Transverse colon (tissue), 4 donors: Measurements from ENCODE around the gene SLC10A3. TPM values are rescaled to one million over a fixed set of nuclear protein-coding genes. Genes with fewer than 3 reads are reported as not detected.

ENCODE experiments used
- DNase-seq: peaks from one replicate; pipeline ENCODE4 v3.0.0-alpha.2; 2019
- H3K27ac ChIP-seq, 4 donors: fragments of 200-600 bp; sonication (generic); 2 replicates each; pipeline ENCODE4 v1.5.1; 2016 to 2018; ENCODE audit warnings: inconsistent platforms in 4 of 4
- H3K27me3 ChIP-seq: fragments of 200-600 bp; sonication (generic); 2 replicates; pipeline ENCODE4 v1.5.1; 2017; ENCODE audit warnings: inconsistent platforms
- H3K36me3 ChIP-seq, 4 donors: fragments of 200-600 bp; sonication (generic); 2 replicates each; pipeline ENCODE4 v1.5.1; 2017 to 2019; ENCODE audit warnings: inconsistent platforms in 4 of 4
- H3K4me1 ChIP-seq, 4 donors: fragments of 200-600 bp; sonication (generic); 2 replicates each; pipeline ENCODE4 v1.5.1; 2017 to 2020; ENCODE audit warnings: inconsistent platforms in 4 of 4
- H3K4me3 ChIP-seq, 4 donors: fragments of 200-600 bp; sonication (generic); 1 replicate in 1 of 4; 2 replicates in 3 of 4; pipeline versions ENCODE4 v1.5.1 to v1.6.1; 2017 to 2019; ENCODE audit warnings: inconsistent platforms in 4 of 4
- H3K9me3 ChIP-seq, 2 donors: fragments of 200-600 bp; sonication (generic); 2 replicates each; pipeline ENCODE4 v1.5.1; 2017 to 2019; ENCODE audit warnings: inconsistent platforms in 2 of 2
- CTCF ChIP-seq, 5 experiments: fragments of 200-600 bp in 3 of 5; fragments of 450-650 bp in 2 of 5; sonication (generic) in 3 of 5; IDR thresholded peaks; 1 replicate in 2 of 5; 2 replicates in 3 of 5; pipeline ENCODE4 v1.5.1; 2016 to 2017; ENCODE audit warnings: antibody characterized with exemption in 5 of 5, inconsistent platforms in 3 of 5, mild to moderate bottlenecking in 2 of 5, moderate library complexity in 1 of 5
- EP300 ChIP-seq: sonication (generic); formaldehyde crosslinking; IDR thresholded peaks from one replicate; pipeline ENCODE4 v1.6.1; 2017; ENCODE audit warnings: antibody characterized with exemption, low read depth
- POLR2A ChIP-seq: fragments of 450-650 bp; IDR thresholded peaks from one replicate; pipeline ENCODE4 v1.6.1; 2016; ENCODE audit warnings: antibody characterized with exemption, mild to moderate bottlenecking, moderate library complexity
- POLR2AphosphoS5 ChIP-seq, 3 donors: sonication (generic); formaldehyde crosslinking; IDR thresholded peaks; one replicate each; pipeline ENCODE4 v1.6.1; 2016; ENCODE audit warnings: antibody characterized with exemption in 3 of 3
- WGBS, 2 donors: methylation state at CpG; one replicate each; pipeline ENCODE4 v1.1.5; 2018; ENCODE audit warnings: low coverage in 1 of 2; 5-methylcytosine and 5-hydroxymethylcytosine counted together
- in situ Hi-C, 4 donors: fragments of 200-750 bp; cut with MboI; loops; one replicate each; pipeline versions ENCODE4 v1.15.0 to v1.15.1; 2017; ENCODE audit warnings: low sequenced_read_pairs in 3 of 4, low pct_ligation_motif_present in 1 of 4, low pct_unique_long_range_greater_than_20kb in 1 of 4
- intact Hi-C: fragments of 100-400 bp; cut with DNase I; formaldehyde crosslinking; loops from one replicate; pipeline ENCODE4 v1.15.1; 2023; ENCODE audit warnings: low total_unique reads
- total RNA-seq, 4 donors: library from RNA; depleted of rRNA; stranded (reverse); fragments of >200 nt; gene quantifications; one replicate each; pipeline ENCODE4 v1.1.0, GENCODE V29; 2016

The SLC10A3 gene
- total RNA-seq, 4 donors from 2014 or later: 26.7 to 117 (median 34.4) TPM

- TF ChIP-seq POLR2AphosphoS5 (IDR thresholded peaks at IDR 0.05) (no peak), POLR2A (no peak)
- 86% methylated on average over 19 of the region's 20 CpGs; no CpG with 5 or more reads in 1 of the 2 donors for WGBS, 2 donors
- in situ Hi-C loops (no loop called here), intact Hi-C loops (no loop called here)
- Histone ChIP-seq H3K27ac (no peak overlapping the region), H3K36me3 (no peaks in the 10 kb centered on the region), H3K4me3 (no peak overlapping the region), H3K27me3 (no peaks in the 10 kb centered on the region), H3K4me1 (peaks cover 8 to 27% (median 13%) of the 10 kb centered on the region in 4 donors), H3K9me3 (no peaks in the 10 kb centered on the region)
- no peak for DNase-seq
Observed at GRCh38 chrX:154488336-154489075, 1.9 kb downstream of the SLC10A3 start.

GRCh38 chrX:154487518-154488290 is 2.7 kb downstream of the SLC10A3 start:
- no peaks in the 10 kb centered on the region for H3K27me3 ChIP-seq
- WGBS, 2 donors: 89% methylated on average over 28 of the region's 28 CpGs; no CpG with 5 or more reads in 1 of the 2 donors
- no peaks in the 10 kb centered on the region for H3K9me3 ChIP-seq
- in situ Hi-C loops (no loop called here), intact Hi-C loops (no loop called here)
- no peak for DNase-seq
- no peak overlapping the region for H3K4me3 ChIP-seq
- peaks cover 8 to 27% (median 13%) of the 10 kb centered on the region in 4 donors for H3K4me1 ChIP-seq
- TF ChIP-seq POLR2AphosphoS5 (IDR thresholded peaks at IDR 0.05) (no peak), EP300 (no peak), CTCF (IDR thresholded peaks at IDR 0.05) (no peak), POLR2A (no peak)
- peak overlapping the region; percentile 87 to 95 (median 90) for H3K27ac ChIP-seq
- H3K36me3 ChIP-seq: no peaks in the 10 kb centered on the region

- TF ChIP-seq POLR2AphosphoS5 (IDR thresholded peaks at IDR 0.05) (peak in 2 of 3 donors; percentile 4 to 37), POLR2A (peak; percentile 44), EP300 (no peak)
- DNase-seq: peak; percentile 63
- in situ Hi-C loops (no loop called here), intact Hi-C loops (no loop called here)
- Histone ChIP-seq H3K4me1 (peaks cover 8 to 27% (median 13%) of the 10 kb centered on the region in 4 donors), H3K9me3 (no peaks in the 10 kb centered on the region), H3K36me3 (no peaks in the 10 kb centered on the region), H3K27me3 (no peaks in the 10 kb centered on the region), H3K4me3 (peak within 1 kb of the TSS; percentile 49 to 81 (median 66)), H3K27ac (peak within 1 kb of the TSS; percentile 87 to 95 (median 92))
- 59% methylated on average over 24 of the region's 95 CpGs; no CpG with 5 or more reads in 1 of the 2 donors for WGBS, 2 donors
Observed at GRCh38 chrX:154486396-154487207, 3.8 kb downstream of the SLC10A3 start, which contains the start of gene UBL4A. UBL4A (minus strand) TSS chrX:154486615; CDS start chrX:154486584, 31 bp downstream.

GRCh38 chrX:154486052-154486395 is 4.4 kb downstream of the SLC10A3 start:
- H3K36me3 ChIP-seq: no peaks in the 10 kb centered on the region
- intact Hi-C loops (no loop called here), in situ Hi-C loops (no loop called here)
- H3K27me3 ChIP-seq: no peaks in the 10 kb centered on the region
- DNase-seq: peak; percentile 43
- 41% methylated on average over 26 of the region's 35 CpGs; no CpG with 5 or more reads in 1 of the 2 donors for WGBS, 2 donors
- TF ChIP-seq POLR2A (peak; percentile 7), EP300 (no peak)
- H3K4me1 ChIP-seq: peaks cover 8 to 27% (median 13%) of the 10 kb centered on the region in 4 donors
- H3K27ac ChIP-seq: peak overlapping the region; percentile 87 to 95 (median 92)
- H3K4me3 ChIP-seq: peak overlapping the region; percentile 49 to 81 (median 66)
- H3K9me3 ChIP-seq: no peaks in the 10 kb centered on the region
